Epithelial cell of esophagus (primary cell): ENCODE data around the gene YPEL1.

Experiments
- DNase-seq: peaks from one replicate; pipeline ENCODE4 v3.0.0; 2010; ENCODE audit warnings: low read depth
- H3K4me3 ChIP-seq: 2 replicates; pipeline ENCODE4 v1.5.1; 2011; ENCODE audit warnings: mild to moderate bottlenecking, low read length, control low read depth
- CTCF ChIP-seq: IDR thresholded peaks from 2 replicates; pipeline ENCODE4 v1.5.1; 2011; ENCODE audit warnings: low read depth, mild to moderate bottlenecking, low read length, control low read depth, inconsistent platforms; ENCODE audit not compliant: insufficient read depth; ENCODE audit errors: missing control alignments

The YPEL1 gene

GRCh38 chr22:21760640-21761039 lies 25.0 kb upstream of the YPEL1 start:
- DNase-seq = peak; percentile 21
- no peak for TF ChIP-seq CTCF
- H3K4me3 ChIP-seq = no peak overlapping the region

GRCh38 chr22:21759646-21760376 lies 24.2 kb upstream of the YPEL1 start:
- H3K4me3 ChIP-seq = no peak overlapping the region
- TF ChIP-seq CTCF = no peak
- no peak for DNase-seq

GRCh38 chr22:21759093-21759492 lies 23.5 kb upstream of the YPEL1 start:
- no peak for TF ChIP-seq CTCF
- DNase-seq = no peak
- no peak overlapping the region for H3K4me3 ChIP-seq

- no peak for DNase-seq
- no peak overlapping the region for H3K4me3 ChIP-seq
- TF ChIP-seq CTCF = no peak
These were observed 22.7 kb upstream of the YPEL1 start for GRCh38 chr22:21758091-21758864.

GRCh38 chr22:21755851-21756284 lies 20.3 kb upstream of the YPEL1 start:
- H3K4me3 ChIP-seq = no peak overlapping the region
- no peak for TF ChIP-seq CTCF
- DNase-seq = peak; percentile 77

- H3K4me3 ChIP-seq = no peak overlapping the region
- DNase-seq = no peak
- TF ChIP-seq CTCF = no peak
These were observed 18.9 kb upstream of the YPEL1 start for GRCh38 chr22:21754523-21754922.
